HG03108 (cell line): ENCODE measurements around the gene RPL15.

Experiments
- ATAC-seq: cut with Tn5 transposase; IDR thresholded peaks from one replicate; pipeline ENCODE4 v1.9.1; 2021; ENCODE audit warnings: moderate library complexity; ENCODE audit not compliant: unreplicated experiment

RPL15 gene

DNA sequence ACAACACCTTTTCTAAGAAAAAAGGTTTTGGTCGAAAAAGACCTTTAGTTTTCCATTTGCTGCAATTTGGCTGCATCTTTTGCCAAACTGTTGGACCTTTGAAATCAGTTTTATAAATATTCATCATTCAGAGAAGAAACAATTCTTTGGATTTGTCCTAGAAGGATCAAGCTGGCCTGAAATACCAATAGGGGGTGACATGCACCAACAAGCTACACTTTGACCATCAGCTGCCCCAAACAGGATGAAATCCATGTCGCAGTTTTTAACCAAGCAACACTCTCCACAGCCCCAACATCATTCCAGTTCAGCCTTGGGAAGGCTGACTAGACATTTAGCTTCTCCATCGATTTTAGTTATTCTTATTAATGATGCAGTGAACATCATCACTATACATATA, 9.8 kb downstream of the RPL15 start:
- ATAC-seq, result no peak

DNA sequence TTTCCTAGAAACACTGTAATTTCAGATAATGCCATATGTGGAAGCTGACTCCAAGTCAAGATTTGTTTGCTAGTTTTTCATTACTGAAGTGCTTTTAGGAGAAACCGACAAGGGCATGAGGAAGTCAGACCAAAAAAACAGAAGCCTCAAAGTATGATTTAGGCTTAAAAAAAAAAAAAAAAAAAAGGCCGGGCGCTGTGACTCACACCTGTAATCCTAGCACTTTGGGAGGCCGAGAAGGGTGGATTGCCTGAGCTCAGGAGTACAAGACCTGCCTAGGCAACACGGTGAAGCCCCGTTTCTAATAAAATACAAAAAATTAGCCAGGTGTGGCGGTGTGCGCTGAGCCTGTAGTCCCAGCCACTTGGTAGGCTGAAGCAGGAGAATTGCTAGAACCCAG, 11.6 kb downstream of the RPL15 start:
- ATAC-seq, result no peak

DNA sequence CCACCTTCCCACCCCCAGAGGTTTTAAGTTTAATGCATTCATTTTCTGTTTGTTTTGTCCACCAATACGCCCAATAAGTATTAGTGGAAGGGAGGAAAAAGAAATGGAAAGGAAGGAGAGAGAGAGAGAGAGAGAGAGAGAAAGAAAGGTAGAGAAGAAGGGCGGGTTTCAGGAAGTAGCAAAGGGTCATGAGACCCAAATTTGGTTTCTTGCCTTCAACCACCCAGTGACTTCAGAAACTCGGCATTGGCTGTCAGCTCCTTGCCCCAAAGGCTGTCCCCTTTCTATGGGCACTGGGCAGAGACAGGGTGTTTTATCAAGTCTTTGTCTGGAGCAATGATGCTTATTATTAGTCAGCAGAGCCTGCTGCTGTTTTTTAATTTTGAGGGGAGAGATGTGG, 14.7 kb downstream of the RPL15 start:
- ATAC-seq, result no peak

DNA sequence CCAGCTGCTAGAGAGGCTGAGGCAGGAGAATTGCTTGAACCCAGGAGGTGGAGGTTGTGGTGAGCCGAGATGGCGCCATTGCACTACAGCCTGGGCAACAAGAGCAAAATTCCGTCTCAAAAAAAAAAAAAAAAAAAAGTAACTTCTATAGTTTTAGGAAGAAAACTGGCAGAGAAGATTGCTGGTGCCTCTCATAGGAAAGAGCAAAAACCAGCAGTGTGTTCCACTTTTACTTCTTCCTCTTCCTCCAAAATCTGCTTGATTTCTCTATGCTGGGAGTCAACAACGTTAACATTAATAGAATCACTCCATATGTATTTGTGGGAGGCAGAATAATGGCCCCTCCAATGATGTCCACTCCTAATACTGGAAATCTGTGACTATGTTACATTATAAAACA, 15.6 kb downstream of the RPL15 start:
- ATAC-seq, result no peak

DNA sequence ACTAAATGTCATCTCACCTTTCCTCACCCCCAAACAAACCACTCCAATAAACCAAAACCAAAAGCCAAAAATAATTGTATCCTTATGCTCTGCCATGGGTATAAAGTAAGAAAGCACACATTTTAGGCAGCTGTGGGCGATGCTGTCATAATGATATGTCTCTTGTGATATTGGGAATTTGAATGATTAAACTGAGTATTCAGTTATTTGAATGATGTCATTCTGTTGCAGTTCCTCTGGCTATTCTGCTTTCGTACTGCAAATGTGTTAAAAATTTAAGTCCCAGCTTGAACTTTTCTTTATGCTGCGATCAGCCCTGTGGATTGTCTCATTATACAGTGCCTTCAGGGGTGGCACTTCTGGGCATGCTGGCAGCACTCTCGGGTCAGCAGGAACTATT, 17.3 kb downstream of the RPL15 start:
- ATAC-seq, result no peak

DNA sequence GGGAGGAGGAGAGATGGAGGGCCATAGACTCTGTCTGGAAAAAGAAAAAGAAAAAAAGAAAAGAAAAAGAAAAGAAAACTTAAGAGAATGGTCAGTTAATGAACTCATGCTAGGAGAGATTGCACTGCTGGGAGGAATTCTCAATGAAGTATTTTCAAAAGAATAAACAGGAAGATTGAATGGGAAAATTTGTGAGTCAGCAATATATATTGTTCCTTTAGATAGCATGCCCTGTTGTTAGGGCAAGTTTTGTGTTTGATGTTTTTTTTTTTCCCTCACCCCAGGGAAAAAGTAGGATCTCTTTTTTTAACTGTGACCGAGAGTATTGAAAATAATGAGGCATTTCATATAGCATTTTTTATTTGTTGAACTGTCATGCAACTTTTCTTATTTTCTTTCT, 20.4 kb downstream of the RPL15 start:
- no peak for ATAC-seq

DNA sequence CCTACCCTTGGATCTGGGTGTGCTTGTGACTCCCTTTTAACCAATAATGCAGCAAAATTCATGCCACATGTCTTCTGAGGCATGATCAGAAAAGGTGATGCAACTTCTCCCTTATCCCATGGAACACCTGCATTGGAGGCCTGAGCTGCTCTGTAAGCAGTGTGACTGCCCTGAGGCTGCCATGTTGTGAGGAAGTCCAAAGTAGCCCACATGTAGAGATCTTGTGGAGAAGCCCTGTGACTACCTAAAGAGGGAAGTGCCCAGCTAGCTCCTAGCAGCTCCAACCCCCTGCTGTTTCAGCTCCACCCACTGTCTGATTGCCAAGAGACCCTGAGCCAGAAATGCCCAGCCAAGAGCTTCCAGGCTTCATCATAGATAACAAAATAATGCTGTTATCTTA, 21.8 kb downstream of the RPL15 start:
- ATAC-seq, result no peak

DNA sequence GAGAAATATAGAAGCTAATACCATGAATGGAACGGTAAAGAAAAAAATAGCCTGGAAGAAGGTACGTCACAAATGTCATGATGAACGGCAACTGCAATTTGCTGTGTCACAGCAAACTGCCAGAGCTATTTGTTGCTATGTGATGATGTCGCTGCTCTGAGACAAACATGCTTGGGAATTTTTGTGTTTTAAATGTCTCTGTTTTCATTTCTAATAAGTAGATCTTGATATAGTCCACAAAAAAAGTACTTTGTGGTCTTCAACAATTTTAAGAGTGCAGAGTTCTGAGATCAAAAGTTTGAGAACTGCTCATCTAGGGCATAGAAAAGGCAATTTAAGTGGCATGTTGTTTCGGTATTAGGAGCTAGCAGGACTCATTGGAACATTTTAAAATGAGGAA, 23.8 kb downstream of the RPL15 start:
- ATAC-seq, result no peak

DNA sequence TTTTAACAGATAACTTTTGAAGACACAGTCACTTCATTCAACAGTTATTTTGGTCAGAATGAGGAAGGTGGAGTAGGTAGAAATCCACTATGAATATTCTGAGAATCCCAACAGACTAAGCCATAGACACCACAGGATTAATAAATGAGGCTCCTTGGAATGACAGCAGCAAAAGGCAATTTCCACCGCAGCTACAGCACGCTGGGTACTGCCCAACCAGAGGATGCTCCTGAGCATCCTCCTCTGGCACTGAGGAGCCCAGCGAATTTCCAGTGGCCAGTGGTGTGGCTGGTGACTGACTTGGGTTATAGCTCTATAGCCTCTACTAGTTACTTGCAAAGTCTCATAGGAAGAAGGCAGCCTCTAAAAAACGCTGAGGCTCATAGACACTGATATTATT, 24.5 kb downstream of the RPL15 start:
- ATAC-seq, result no peak

DNA sequence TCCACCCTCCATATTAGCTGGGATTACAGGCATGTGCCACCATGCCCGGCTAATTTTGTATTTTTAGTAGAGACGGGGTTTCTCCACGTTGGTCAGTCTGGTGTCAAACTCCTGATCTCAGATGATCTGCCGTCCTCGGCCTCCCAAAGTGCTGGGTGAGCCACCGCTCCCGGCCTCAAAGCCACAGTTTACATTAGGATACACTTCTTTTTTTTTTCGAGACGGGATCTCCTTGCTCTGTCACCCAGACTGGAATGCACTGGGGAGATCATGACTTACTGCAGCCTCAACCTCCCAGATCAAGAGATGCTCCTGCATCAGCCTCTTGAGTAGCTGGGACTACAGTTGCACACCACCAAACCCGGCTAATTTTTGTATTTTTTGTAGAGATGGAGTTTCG, 25.6 kb downstream of the RPL15 start:
- ATAC-seq, result no peak

DNA sequence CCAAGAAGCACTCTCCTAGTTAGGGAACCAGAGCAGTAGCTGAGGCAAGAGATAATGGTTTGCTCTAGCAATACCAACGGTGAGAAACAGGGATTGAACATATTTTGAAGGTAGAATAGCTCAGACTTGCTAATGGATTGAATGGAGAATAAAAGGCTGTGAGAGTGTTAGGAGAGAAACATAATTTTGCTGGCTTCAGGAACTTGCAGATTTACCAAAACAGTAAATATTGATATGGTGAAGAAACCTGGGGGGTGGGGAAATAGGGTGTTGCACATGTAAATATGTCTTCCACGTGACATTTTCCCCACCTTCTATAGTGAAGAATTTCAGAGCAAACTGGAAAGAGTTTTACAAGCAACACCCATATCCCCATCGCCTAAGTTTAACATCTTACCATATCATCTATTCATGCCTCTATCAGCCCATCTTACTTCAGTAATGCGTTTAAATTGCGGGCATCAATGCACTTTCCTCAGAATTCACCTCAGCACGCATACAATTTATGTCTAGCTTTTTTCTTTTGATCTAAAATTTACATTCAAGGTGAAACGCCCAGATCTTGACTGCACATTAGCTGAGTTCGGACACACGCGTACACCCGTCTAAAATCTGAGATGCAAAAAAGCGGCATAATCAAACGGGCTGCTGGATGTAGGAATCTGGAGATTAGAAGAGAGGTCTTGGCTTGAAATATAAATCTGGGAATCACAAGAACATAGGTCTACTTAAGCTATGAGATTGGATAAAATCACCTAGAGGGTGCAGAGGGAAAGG, 27.3 kb downstream of the RPL15 start:
- ATAC-seq, result no peak

DNA sequence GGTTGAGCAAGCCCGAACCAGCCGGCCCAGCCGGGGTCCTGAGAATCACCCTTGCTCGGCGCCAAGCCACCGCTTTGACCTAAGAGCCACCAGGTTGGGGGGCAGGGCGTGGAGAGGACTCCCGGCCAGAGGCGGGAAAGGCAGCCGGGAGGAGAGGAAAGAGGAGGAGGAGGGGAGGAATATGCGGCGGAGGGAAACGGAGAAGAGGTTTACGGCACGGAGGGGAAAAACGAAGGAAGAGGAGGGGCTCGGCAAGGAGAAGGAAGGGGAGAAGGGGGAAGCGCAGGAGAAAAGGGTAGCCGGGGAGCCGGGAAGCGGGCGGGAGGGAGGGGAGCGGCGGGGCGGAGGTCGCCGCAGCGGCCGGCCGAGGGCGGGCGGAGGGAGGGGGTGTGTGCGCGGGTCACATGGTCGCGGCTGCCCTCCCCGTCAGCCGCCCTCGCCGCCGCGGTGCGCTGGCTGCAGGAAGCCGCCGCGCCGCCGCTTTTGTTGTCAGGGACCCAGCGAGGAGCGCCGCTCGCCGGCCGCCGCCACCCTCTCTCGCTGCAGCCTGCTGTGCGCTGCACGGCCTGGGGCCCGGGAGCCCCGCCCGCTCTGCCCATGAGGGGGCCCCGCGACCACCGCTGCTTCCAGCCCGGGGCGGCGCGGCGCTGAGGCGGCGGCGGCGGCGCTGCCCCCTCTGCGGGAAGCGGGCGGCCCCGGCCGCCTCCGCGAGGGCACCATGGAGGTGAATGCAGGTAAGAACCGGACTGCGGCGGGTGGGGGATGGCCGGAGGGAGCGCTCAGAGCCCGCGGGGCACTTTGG, 28.1 kb downstream of the RPL15 start, which contains the start of gene NR1D2:
NR1D2 (plus strand) TSS at position 426 of the 802 bp plus-strand sequence; CDS start at position 719, 293 bp downstream.
- ATAC-seq, result peak; percentile 50

DNA sequence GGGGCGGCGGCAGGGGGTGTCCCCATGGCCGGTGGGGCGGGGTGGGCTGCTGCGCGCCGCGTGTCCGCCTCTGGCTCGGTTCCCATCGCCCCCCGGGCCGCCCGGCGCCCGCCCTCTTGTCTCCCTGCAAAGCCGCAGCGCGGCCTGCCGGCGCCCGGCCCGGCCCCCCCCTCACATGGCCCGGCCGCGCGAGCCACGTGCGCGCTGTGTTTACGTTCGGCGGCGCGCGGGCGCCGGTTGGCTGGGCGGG, 28.7 kb downstream of the RPL15 start:
- ATAC-seq, result no peak

DNA sequence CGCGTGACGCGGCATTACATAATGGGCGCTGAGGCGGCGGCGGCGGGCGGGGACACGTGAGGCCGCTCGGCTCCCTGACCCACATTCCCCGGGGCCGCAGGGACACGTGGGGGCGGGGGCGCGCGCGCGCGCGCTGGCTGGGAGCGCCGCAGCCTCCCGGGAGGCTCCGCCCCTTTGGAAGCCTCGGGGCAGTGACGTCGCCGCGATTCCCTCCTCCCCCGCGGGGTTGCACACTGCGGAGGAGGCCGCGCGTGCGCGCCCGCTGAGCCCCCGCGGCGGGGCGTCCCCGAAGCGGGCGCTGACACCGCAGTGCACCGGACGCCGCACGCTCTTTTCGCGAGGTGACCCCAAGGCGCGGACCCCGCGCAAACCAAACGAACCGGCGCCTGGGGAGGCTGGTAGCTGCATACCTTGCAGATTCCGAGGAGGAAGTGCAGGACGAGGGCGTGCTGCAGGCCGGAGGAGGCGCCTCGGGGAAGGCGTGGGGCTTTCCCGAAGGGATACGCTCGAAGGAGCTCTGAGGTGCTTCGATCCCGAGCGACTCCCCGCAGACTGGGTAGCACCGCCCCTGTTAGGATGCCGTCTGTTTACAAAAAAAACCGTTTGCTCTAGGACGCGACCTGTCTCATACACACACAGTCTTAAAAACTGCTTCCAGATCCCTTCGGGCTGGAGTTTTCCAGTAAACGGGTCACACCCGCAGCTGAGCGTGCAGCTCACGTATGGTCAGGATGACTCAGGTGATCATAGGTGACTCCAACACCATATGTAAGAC, 29.2 kb downstream of the RPL15 start:
- peak; percentile 67 for ATAC-seq

DNA sequence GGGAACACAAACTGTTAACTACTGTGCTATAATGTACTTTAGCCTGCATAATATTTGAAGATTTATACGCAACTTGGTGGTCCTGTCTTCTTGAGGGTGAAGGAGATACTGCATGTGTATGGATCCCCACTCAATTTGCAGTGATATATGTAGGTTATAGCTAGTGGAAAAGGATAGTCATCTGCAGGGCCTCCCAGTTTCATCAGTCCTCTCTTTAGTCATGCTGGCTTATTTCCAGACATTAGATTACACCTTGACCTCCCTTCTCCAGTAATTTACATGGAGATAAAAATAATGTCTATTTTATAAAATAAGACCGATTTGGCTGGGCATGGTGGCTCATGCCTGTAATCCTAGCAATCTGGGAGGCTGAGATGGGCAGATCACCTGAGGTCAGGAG, 31.8 kb downstream of the RPL15 start:
- ATAC-seq, result no peak

DNA sequence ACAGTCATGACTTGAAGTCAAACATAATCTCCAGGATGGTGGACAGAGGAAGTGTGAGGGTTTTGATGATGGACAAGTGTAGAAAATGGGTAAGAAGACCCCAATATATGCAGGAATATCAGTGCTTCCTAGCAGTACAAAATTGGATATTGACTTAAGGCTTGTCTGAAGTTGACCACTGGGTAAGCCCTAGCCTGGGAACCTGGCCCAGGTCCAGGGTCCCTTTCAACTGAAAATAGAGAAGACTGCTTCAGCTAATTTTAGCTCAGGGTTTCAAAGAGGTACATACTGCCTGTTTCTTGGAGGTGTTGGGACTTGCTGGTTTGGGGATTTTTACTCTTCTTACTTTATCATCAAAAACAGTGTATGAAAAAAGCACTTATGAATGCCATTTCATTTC, 32.9 kb downstream of the RPL15 start:
- ATAC-seq, result peak; percentile 25

DNA sequence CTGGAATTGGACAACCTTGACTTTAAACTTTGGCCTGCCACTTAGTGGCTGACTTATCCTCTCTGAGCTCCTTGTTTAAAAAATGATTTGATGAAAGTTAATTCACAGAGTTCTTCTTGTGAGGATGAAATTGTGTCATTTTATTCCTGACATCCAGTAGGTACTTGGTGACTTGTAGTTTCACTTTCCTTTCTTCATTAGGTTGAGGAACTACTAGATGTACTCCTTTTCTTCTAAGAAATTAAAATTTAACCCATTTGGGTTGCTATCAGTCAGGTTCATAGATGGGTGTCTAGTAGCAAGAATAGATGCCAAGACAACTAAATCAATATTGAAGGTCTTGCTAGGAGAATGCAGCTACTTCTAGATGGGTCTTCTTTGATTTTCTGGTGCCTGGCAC, 33.4 kb downstream of the RPL15 start:
- peak; percentile 33 for ATAC-seq

DNA sequence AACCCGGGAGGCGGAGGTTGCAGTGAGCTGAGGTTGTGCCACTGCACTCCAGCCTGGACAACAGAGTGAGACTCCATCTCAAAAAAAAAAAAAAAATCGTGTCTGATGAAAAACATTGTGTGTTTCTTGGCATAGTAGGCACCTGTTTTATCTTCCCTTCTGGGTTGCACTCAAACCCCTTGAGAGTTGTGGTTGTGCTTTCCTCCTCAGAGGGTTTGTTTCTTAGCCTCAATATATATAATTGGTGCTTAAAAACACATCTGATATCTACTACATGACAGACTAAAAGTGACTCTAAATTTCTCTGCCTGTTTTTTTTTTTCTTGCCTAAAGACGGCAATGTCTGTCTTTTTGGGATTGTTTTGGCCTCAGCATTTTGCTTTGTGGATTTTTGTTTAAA, 35.7 kb downstream of the RPL15 start:
- peak; percentile 46 for ATAC-seq

DNA sequence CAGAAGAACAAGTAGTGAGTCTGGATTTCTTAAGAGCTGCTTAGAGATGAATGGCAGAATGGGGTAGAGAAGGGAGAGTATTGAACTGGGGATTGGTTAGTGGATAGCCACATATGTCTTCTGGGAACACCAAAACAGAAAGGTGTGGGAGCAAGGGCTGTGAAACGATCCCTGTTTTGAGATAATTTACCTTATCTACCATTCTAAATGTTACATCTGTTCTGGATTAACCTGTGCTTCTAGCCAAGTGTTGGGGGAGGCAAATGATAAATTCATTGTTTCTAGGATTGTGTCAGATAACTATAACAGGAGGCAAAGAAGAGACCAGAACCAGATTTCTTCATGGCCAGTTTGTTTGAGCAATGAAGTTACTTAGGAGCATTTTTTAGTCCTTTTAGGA, 36.6 kb downstream of the RPL15 start:
- ATAC-seq, result no peak

DNA sequence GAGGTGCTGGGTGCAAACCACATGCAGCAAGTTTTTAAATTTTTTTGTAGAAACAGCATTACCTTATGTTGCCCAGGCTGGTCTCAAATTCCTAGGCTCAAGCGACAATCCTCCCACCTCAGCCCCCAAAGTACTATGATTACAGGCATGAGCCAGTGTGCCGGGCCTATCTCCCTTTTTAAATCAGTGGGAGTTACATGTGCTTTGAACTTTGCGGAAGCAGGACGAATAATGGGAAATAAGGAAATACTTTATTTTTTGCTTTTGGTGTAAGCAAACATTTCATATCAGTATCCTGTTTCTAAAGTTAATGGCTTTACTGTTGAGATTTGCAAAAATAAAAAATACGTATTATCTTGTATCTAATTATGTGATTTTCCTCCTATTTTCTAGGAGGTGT, 37.2 kb downstream of the RPL15 start:
- no peak for ATAC-seq

DNA sequence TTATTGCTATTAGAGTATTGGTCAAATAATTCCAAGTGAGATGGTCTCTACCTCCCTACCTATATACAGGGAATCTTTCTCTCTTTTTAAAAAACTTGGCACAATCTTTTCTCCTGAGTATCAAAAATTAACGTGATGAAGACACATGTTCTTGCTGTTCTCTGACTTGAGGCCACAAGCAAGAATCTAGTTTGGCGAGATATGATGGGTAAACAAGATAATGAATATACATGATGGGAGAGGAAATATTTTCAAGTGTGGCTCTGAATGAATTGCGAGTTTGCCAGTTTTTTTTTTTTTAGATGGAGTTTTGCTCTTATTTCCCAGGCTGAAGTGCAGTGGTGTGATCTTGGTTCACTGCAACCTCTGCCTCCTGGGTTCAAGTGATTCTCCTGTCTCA, 39.8 kb downstream of the RPL15 start:
- ATAC-seq, result no peak
